Measurements from ENCODE around the gene ARFIP1.

The ARFIP1 gene

GRCh38 chr4:152935631-152936445 lies 156.1 kb downstream of the ARFIP1 start, which contains the start of gene FHDC1:
TSS of gene FHDC1 (plus strand) at chr4:152936323. CDS start at chr4:152943058, 6,735 bp downstream.
- H3K9me3 ChIP-seq (ENCODE audit: control insufficient read depth, insufficient read depth, low read depth, low read length), result no peaks in the 10 kb centered on the region
- ChIA-PET CTCF (interaction anchor here (0.7 to 1.1 kb wide), 3 partner anchors 145 to 310 kb away, joined by 3 read pairs; no protein-coding TSS in a partner anchor), POLR2A (interaction anchor here (1.1 kb wide), 1 partner anchor 56 kb away, joined by 3 read pairs; no protein-coding TSS in a partner anchor)
- H3K4me1 ChIP-seq (ENCODE audit: control insufficient read depth, insufficient read depth, low read length), result no peaks in the 10 kb centered on the region
- peak within 1 kb of the TSS; percentile 22; the same call in 1 of the 2 replicates for H3K27ac ChIP-seq (ENCODE audit: extremely low read depth, low read depth, low read length)
- peak within 1 kb of the TSS; percentile 67 for H3K4me3 ChIP-seq (ENCODE audit: low read depth, low read length)
- H3K36me3 ChIP-seq (ENCODE audit: control insufficient read depth in 2 of 2, insufficient read depth in 1 of 2, low read length in 2 of 2), result no peaks in the 10 kb centered on the region
- TF ChIP-seq SP3 (tag by site-specific recombination; IDR thresholded peaks at IDR 0.05), result peak; percentile 73
- no peak for TF ChIP-seq ZBTB44 (tag by site-specific recombination; IDR thresholded peaks at IDR 0.05)
- no peak for TF ChIP-seq ZNF530 (tag by site-specific recombination; IDR thresholded peaks at IDR 0.05; ENCODE audit: low read depth)
- no peak for TF ChIP-seq ZNF394 (tag by site-specific recombination; IDR thresholded peaks at IDR 0.05; ENCODE audit: borderline replicate concordance)
- TF ChIP-seq ZNF398 (tag by site-specific recombination; IDR thresholded peaks at IDR 0.05), result no peak
- no peak for TF ChIP-seq ZNF362 (tag by site-specific recombination; IDR thresholded peaks at IDR 0.05)
- peak; percentile 53 for TF ChIP-seq ZFHX2 (tag by site-specific recombination; conservative IDR thresholded peaks at IDR 0.05)
- no peak for TF ChIP-seq ZNF169 (tag by site-specific recombination; IDR thresholded peaks at IDR 0.05)
- no peak for TF ChIP-seq ZNF555 (tag by site-specific recombination; conservative IDR thresholded peaks at IDR 0.05)
- TF ChIP-seq PRDM1 (tag by site-specific recombination; IDR thresholded peaks at IDR 0.05), result no peak
- peak; percentile 85 for TF ChIP-seq ZBTB26 (tag by site-specific recombination; optimal IDR thresholded peaks at IDR 0.05)
- TF ChIP-seq ZNF501 (tag by site-specific recombination; IDR thresholded peaks at IDR 0.05), result 0 out of 2 replicates have a peak, but pooled peaks have one; percentile 45
- no peak for TF ChIP-seq ZNF580 (tag by site-specific recombination; IDR thresholded peaks at IDR 0.05)
- peak; percentile 54 for TF ChIP-seq PATZ1 (tag by site-specific recombination; IDR thresholded peaks at IDR 0.05)
- TF ChIP-seq ZNF544 (tag by site-specific recombination; IDR thresholded peaks at IDR 0.05), result no peak
- TF ChIP-seq GLIS2 (tag by site-specific recombination; IDR thresholded peaks at IDR 0.05), result no peak
- TF ChIP-seq ZNF121 (tag by site-specific recombination; IDR thresholded peaks at IDR 0.05), result no peak
- TF ChIP-seq ZIC2 (tag by site-specific recombination; IDR thresholded peaks at IDR 0.05), result no peak
- TF ChIP-seq ZEB2 (tag by site-specific recombination; IDR thresholded peaks at IDR 0.05), result peak; percentile 68
- TF ChIP-seq ZNF704 (tag by site-specific recombination; IDR thresholded peaks at IDR 0.05), result no peak
- TF ChIP-seq ZNF175 (tag by site-specific recombination; IDR thresholded peaks at IDR 0.05), result no peak
- TF ChIP-seq SP2 (tag by site-specific recombination; IDR thresholded peaks at IDR 0.05), result peak; percentile 41
- TF ChIP-seq ZNF76 (tag by site-specific recombination; IDR thresholded peaks at IDR 0.05; ENCODE audit: borderline replicate concordance, low read depth), result 0 out of 2 replicates have a peak, but pooled peaks have one; percentile 20
- TF ChIP-seq IKZF3 (tag by site-specific recombination; IDR thresholded peaks at IDR 0.05), result no peak
- TF ChIP-seq ZBTB10 (tag by site-specific recombination; IDR thresholded peaks at IDR 0.05), result no peak
